Hepatic stellate cell (primary cell): ENCODE results near the gene ACSL6.

Source experiments
- DNase-seq: peaks from one replicate; pipeline ENCODE4 v3.0.0; 2011; ENCODE audit warnings: low spot score

The ACSL6 gene

GRCh38 chr5:131999441-132000240, 11.8 kb downstream of the ACSL6 start:
- DNase-seq, result no peak

GRCh38 chr5:131999041-131999440, 12.4 kb downstream of the ACSL6 start:
- no peak for DNase-seq

GRCh38 chr5:131998431-131999040, 12.9 kb downstream of the ACSL6 start:
- DNase-seq, result no peak

- DNase-seq, result no peak
Measured at GRCh38 chr5:131997727-131998117, 13.7 kb downstream of the ACSL6 start.

GRCh38 chr5:131997026-131997726, 14.3 kb downstream of the ACSL6 start:
- DNase-seq, result no peak

- no peak for DNase-seq
Measured at GRCh38 chr5:131996210-131997025, 15.0 kb downstream of the ACSL6 start.

- DNase-seq, result no peak
Measured at GRCh38 chr5:131994533-131995226, 16.8 kb downstream of the ACSL6 start.

GRCh38 chr5:131994090-131994489, 17.4 kb downstream of the ACSL6 start:
- no peak for DNase-seq

GRCh38 chr5:131993676-131994075, 17.8 kb downstream of the ACSL6 start:
- DNase-seq, result no peak

GRCh38 chr5:131992370-131992769, 19.1 kb downstream of the ACSL6 start:
- DNase-seq, result no peak

- DNase-seq, result no peak
Measured at GRCh38 chr5:131991593-131992324, 19.7 kb downstream of the ACSL6 start.

- no peak for DNase-seq
Measured at GRCh38 chr5:131990716-131991115, 20.7 kb downstream of the ACSL6 start.

- no peak for DNase-seq
Measured at GRCh38 chr5:131988601-131989000, 22.9 kb downstream of the ACSL6 start.

GRCh38 chr5:131987251-131987650, 24.2 kb downstream of the ACSL6 start:
- DNase-seq, result no peak

- no peak for DNase-seq
Measured at GRCh38 chr5:131986161-131986912, 25.1 kb downstream of the ACSL6 start.

GRCh38 chr5:131984956-131985665, 26.3 kb downstream of the ACSL6 start:
- DNase-seq, result no peak

- no peak for DNase-seq
Measured at GRCh38 chr5:131983244-131983771, 28.1 kb downstream of the ACSL6 start.

- no peak for DNase-seq
Measured at GRCh38 chr5:131981516-131981915, 29.9 kb downstream of the ACSL6 start.

- DNase-seq, result no peak
Measured at GRCh38 chr5:131980696-131981095, 30.8 kb downstream of the ACSL6 start.
